COLO668 (cell line): Measurements from ENCODE around the gene PSMA6.

Experiments
- DNase-seq: peaks from one replicate; lab custom pipeline; 2025; ENCODE audit not compliant: unreplicated experiment; lab: John Stamatoyannopoulos, UW

PSMA6 gene

DNA sequence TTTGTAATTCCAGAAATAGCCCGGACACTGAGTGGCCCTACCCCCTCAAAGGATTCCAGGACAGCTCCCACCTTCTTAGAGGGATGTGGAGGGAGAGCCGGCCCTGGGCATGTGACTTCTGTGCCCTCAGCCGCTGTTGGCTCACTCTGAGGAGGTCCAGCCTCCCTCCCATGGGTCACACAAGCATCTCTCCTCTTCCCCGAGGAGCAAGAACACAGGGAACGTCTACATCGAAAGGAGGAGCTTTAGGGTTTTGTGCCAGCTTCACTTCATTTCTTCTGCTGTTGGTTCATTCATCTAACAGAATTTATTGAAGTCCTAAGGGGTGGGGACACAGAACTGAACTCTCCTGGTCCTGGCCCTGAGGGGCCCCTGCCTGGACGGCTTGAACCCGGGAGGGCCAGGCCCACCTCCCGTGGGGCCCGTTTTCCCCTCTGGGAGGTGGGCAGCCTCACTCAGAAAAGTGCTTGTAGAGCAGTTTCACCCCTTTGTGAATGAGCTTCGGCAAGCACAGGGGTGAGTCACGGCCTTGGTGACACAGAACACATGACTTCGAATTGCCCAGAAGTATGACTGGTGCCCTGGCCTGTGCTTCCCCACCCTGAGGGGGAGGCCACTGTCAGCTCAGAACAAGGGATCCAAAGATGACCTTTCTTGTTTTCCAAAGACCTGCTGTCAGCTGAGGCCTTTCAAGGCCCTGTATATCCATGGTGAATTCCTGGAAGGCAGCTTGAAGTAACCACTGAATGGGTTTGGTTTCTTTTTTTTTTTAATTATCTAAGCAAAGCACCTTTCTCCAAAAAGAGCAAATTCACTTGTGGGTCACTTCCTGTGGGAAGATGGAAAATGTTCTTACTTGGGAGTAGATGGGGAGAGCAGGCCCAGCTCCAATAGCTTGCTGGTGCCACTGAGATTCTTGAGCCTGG is 73.2 kb downstream of the PSMA6 start:
- DNase-seq: no peak

DNA sequence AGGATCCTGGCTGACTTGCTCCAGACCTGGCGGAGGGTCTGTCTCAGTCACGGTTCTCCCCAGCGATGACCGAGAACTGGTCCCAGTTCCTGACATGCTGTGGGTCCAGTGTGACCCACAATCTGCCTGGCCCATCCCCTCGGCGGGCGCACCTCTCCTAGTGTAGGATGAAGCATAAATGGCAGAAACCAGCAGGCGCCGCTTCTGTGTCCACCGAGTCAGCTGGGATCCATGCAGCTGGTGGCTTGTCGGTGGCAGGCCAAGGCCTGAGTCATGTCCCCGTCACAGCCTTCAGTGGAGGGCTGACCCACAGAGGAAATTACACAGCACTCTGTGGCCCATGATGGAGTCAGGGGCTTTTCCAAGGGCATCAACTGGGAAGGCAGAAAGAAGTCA is 73.9 kb downstream of the PSMA6 start:
- DNase-seq: no peak

DNA sequence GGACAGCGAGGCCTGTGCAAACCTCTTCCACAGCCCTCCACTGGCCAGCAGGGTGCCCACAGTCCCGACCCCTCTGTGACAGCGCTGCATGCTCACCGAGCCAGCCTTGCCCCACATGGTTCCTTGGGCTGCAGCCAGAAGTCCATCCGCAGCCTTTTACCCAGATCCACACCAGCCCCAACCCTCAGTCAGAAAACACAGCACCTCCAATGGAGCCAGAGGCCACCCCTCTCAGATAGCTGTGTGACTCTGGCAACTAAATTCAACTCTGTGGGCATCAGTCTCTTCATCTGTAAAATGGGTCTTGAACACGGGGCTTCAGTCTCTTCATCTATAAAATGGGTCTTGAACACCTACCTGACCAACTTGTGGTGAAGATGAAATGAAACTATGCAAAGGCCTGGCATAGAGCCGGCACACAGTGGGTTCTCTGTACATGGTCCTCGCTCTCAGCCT is 74.4 kb downstream of the PSMA6 start:
- DNase-seq: no peak

DNA sequence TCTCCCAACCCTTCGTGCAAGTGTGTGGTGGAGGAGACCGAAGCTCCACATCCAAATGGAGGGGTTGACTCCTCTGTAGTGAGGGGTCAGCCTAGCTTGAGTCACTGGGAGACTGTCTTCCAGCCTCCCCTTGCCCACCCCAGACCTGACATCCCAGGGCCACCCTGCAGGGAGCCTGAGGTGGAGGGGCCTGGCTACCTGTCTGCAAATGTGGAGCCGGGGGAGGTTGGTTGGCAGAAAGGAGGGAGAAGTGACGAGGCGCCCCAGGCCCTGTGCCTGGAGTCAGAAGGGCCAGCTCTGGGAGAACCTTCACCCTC is 74.8 kb downstream of the PSMA6 start:
- DNase-seq: no peak
